ENCODE results near the gene PDCD4. TPM values are rescaled to one million over a fixed set of nuclear protein-coding genes. Genes with fewer than 3 reads are reported as not detected.

Gene PDCD4
- total and polyA plus RNA-seq, 2 of the 13 experiments (the other 11 are each of a cell fraction or from before 2014, with no cell fraction given) = 22.8 to 56.2 TPM

- TF ChIP-seq DZIP1 (CRISPR knock-in tag; IDR thresholded peaks at IDR 0.05) (no peak), ZNF337 (CRISPR knock-in tag; IDR thresholded peaks at IDR 0.05; ENCODE audit: borderline replicate concordance, low read depth) (0 out of 2 replicates have a peak, but pooled peaks have one; percentile 3), WIZ (CRISPR knock-in tag; IDR thresholded peaks at IDR 0.05) (0 out of 2 replicates have a peak, but pooled peaks have one; percentile 0), TOPORS (CRISPR knock-in tag; IDR thresholded peaks at IDR 0.05) (peak; percentile 50; the same call in 1 of the 2 replicates), SSRP1 (CRISPR knock-in tag; IDR thresholded peaks at IDR 0.05) (no peak), ELF4 (CRISPR knock-in tag; IDR thresholded peaks at IDR 0.05; ENCODE audit: borderline replicate concordance) (0 out of 2 replicates have a peak, but pooled peaks have one; percentile 47), ZNF136 (CRISPR knock-in tag; IDR thresholded peaks at IDR 0.05; ENCODE audit: low read depth) (peak; percentile 54; the same call in 1 of the 2 replicates), ZNF225 (CRISPR knock-in tag; IDR thresholded peaks at IDR 0.05) (0 out of 2 replicates have a peak, but pooled peaks have one; percentile 29), ZMAT3 (CRISPR knock-in tag; conservative IDR thresholded peaks at IDR 0.05) (no peak), TBX2 (CRISPR knock-in tag; IDR thresholded peaks at IDR 0.05; ENCODE audit: borderline replicate concordance) (peak; percentile 63; the same call in 1 of the 2 replicates), DDIT3 (CRISPR knock-in tag; IDR thresholded peaks at IDR 0.05) (no peak), ZNF296 (CRISPR knock-in tag; conservative IDR thresholded peaks at IDR 0.05) (no peak), ZNF558 (CRISPR knock-in tag; IDR thresholded peaks at IDR 0.05; ENCODE audit: borderline replicate concordance) (no peak), ZNF607 (CRISPR knock-in tag; IDR thresholded peaks at IDR 0.05; ENCODE audit: borderline replicate concordance) (peak; percentile 28; the same call in 1 of the 2 replicates), RFX1 (IDR thresholded peaks at IDR 0.05) (no peak), HOXA9 (CRISPR knock-in tag; IDR thresholded peaks at IDR 0.05; ENCODE audit: borderline replicate concordance) (no peak), MIXL1 (CRISPR knock-in tag; IDR thresholded peaks at IDR 0.05) (no peak), MIER3 (CRISPR knock-in tag; IDR thresholded peaks at IDR 0.05; ENCODE audit: borderline replicate concordance) (no peak), ZNF124 (CRISPR knock-in tag; IDR thresholded peaks at IDR 0.05) (no peak), GPBP1L1 (CRISPR knock-in tag; IDR thresholded peaks at IDR 0.05) (no peak), REPIN1 (CRISPR knock-in tag; IDR thresholded peaks at IDR 0.05; ENCODE audit: borderline replicate concordance, low read depth) (peak; percentile 62; the same call in 1 of the 2 replicates), PPARG (CRISPR knock-in tag; conservative IDR thresholded peaks at IDR 0.05) (no peak; the same call in 1 of the 2 replicates), IRF2 (CRISPR knock-in tag; IDR thresholded peaks at IDR 0.05) (no peak), DR1 (CRISPR knock-in tag; IDR thresholded peaks at IDR 0.05) (0 out of 2 replicates have a peak, but pooled peaks have one; percentile 29), KDM1A (CRISPR knock-in tag; IDR thresholded peaks at IDR 0.05) (no peak)
Measured at GRCh38 chr10:110872145-110872983, 636 bp downstream of the PDCD4 start (continued).
